ENCODE results near the gene RTN4IP1.
"Not testable (repeated sequence)": the region's sequence is repeated elsewhere in the genome, so short reads cannot be mapped to it uniquely, and the experiment has no call there.

Gene RTN4IP1

GRCh38 chr6:106608080-106608668 lies 21.1 kb downstream of the RTN4IP1 start:
- DNase-seq: peak; percentile 77
- in situ Hi-C loops (cut with HindIII; ENCODE audit: low pct_ligation_motif_present, low pct_unique_long_range_greater_than_20kb, low sequenced_read_pairs): no loop called here

- no peak for DNase-seq
- in situ Hi-C loops (cut with HindIII; ENCODE audit: low pct_ligation_motif_present, low pct_unique_long_range_greater_than_20kb, low sequenced_read_pairs): no loop called here
Observed at GRCh38 chr6:106600329-106600728, 29.0 kb downstream of the RTN4IP1 start.

GRCh38 chr6:106599440-106599839 lies 29.9 kb downstream of the RTN4IP1 start:
- in situ Hi-C loops (cut with HindIII; ENCODE audit: low pct_ligation_motif_present, low pct_unique_long_range_greater_than_20kb, low sequenced_read_pairs): no loop called here
- no peak for DNase-seq

GRCh38 chr6:106591111-106591825 lies 38.0 kb downstream of the RTN4IP1 start:
- DNase-seq: peak; percentile 84
- in situ Hi-C loops (cut with HindIII; ENCODE audit: low pct_ligation_motif_present, low pct_unique_long_range_greater_than_20kb, low sequenced_read_pairs): no loop called here

- in situ Hi-C loops (cut with HindIII; ENCODE audit: low pct_ligation_motif_present, low pct_unique_long_range_greater_than_20kb, low sequenced_read_pairs): not testable (repeated sequence)
Observed at GRCh38 chr6:106588937-106589336, 40.4 kb downstream of the RTN4IP1 start.

GRCh38 chr6:106586815-106587415 lies 42.4 kb downstream of the RTN4IP1 start:
- in situ Hi-C loops (cut with HindIII; ENCODE audit: low pct_ligation_motif_present, low pct_unique_long_range_greater_than_20kb, low sequenced_read_pairs): no loop called here
- no peak for DNase-seq

More at GRCh38 chr6:106588937-106589336, 40.4 kb downstream of the RTN4IP1 start:
- DNase-seq: not testable (repeated sequence)

GRCh38 chr6:106581468-106581867 lies 47.8 kb downstream of the RTN4IP1 start:
- in situ Hi-C loops (cut with HindIII; ENCODE audit: low pct_ligation_motif_present, low pct_unique_long_range_greater_than_20kb, low sequenced_read_pairs): no loop called here
- DNase-seq: no peak

- no peak for DNase-seq
- in situ Hi-C loops (cut with HindIII; ENCODE audit: low pct_ligation_motif_present, low pct_unique_long_range_greater_than_20kb, low sequenced_read_pairs): no loop called here
Observed at GRCh38 chr6:106579281-106579680, 50.0 kb downstream of the RTN4IP1 start.

- peak; percentile 69 for DNase-seq
- in situ Hi-C loops (cut with HindIII; ENCODE audit: low pct_ligation_motif_present, low pct_unique_long_range_greater_than_20kb, low sequenced_read_pairs): loop anchor here (25.0 kb wide), 1 partner anchor 138 kb away; no protein-coding TSS in a partner anchor
Observed at GRCh38 chr6:106574741-106575458, 54.4 kb downstream of the RTN4IP1 start.

- no peak for DNase-seq
- in situ Hi-C loops (cut with HindIII; ENCODE audit: low pct_ligation_motif_present, low pct_unique_long_range_greater_than_20kb, low sequenced_read_pairs): loop anchor here (25.0 kb wide), 1 partner anchor 136 kb away; no protein-coding TSS in a partner anchor
Observed at GRCh38 chr6:106572875-106573585, 56.3 kb downstream of the RTN4IP1 start.

- in situ Hi-C loops (cut with HindIII; ENCODE audit: low pct_ligation_motif_present, low pct_unique_long_range_greater_than_20kb, low sequenced_read_pairs): loop anchor here (25.0 kb wide), 1 partner anchor 135 kb away; no protein-coding TSS in a partner anchor
- DNase-seq: no peak
Observed at GRCh38 chr6:106572436-106572835, 56.9 kb downstream of the RTN4IP1 start.

- in situ Hi-C loops (cut with HindIII; ENCODE audit: low pct_ligation_motif_present, low pct_unique_long_range_greater_than_20kb, low sequenced_read_pairs): loop anchor here (25.0 kb wide), 1 partner anchor 132 kb away; no protein-coding TSS in a partner anchor
- DNase-seq: no peak
Observed at GRCh38 chr6:106569428-106569827, 59.9 kb downstream of the RTN4IP1 start.

GRCh38 chr6:106568530-106568929 lies 60.8 kb downstream of the RTN4IP1 start:
- in situ Hi-C loops (cut with HindIII; ENCODE audit: low pct_ligation_motif_present, low pct_unique_long_range_greater_than_20kb, low sequenced_read_pairs): loop anchor here (25.0 kb wide), 1 partner anchor 131 kb away; no protein-coding TSS in a partner anchor
- DNase-seq: no peak

GRCh38 chr6:106564476-106564875 lies 64.8 kb downstream of the RTN4IP1 start:
- in situ Hi-C loops (cut with HindIII; ENCODE audit: low pct_ligation_motif_present, low pct_unique_long_range_greater_than_20kb, low sequenced_read_pairs): loop anchor here (25.0 kb wide), 1 partner anchor 127 kb away; no protein-coding TSS in a partner anchor
- DNase-seq: no peak

- no peak for DNase-seq
- in situ Hi-C loops (cut with HindIII; ENCODE audit: low pct_ligation_motif_present, low pct_unique_long_range_greater_than_20kb, low sequenced_read_pairs): loop anchor here (25.0 kb wide), 1 partner anchor 126 kb away; no protein-coding TSS in a partner anchor
Observed at GRCh38 chr6:106563614-106564013, 65.7 kb downstream of the RTN4IP1 start.

- DNase-seq: no peak
- in situ Hi-C loops (cut with HindIII; ENCODE audit: low pct_ligation_motif_present, low pct_unique_long_range_greater_than_20kb, low sequenced_read_pairs): loop anchor here (25.0 kb wide), 1 partner anchor 125 kb away; no protein-coding TSS in a partner anchor
Observed at GRCh38 chr6:106561686-106562405, 67.5 kb downstream of the RTN4IP1 start.

GRCh38 chr6:106560996-106561685 lies 68.2 kb downstream of the RTN4IP1 start:
- in situ Hi-C loops (cut with HindIII; ENCODE audit: low pct_ligation_motif_present, low pct_unique_long_range_greater_than_20kb, low sequenced_read_pairs): loop anchor here (25.0 kb wide), 1 partner anchor 124 kb away; no protein-coding TSS in a partner anchor
- no peak for DNase-seq

All from ACHN (cell line).